HEK293T (cell line): ENCODE data around the gene DUS1L.

ENCODE experiments used
- CTBP1 ChIP-seq: fragments of 450-650 bp; IDR thresholded peaks from 2 replicates; pipeline ENCODE4 v1.6.1; 2016; ENCODE audit warnings: borderline replicate concordance
- HDGF ChIP-seq: fragments of 450-650 bp; IDR thresholded peaks from 2 replicates; pipeline ENCODE4 v1.6.1; 2017; ENCODE audit warnings: antibody characterized with exemption, borderline replicate concordance

GRCh38 chr17:82041144-82041814 lies 24.3 kb downstream of the DUS1L start:
- TF ChIP-seq CTBP1 (no peak), HDGF (no peak)
